Activated T-helper 9 cell treated with anti-CD3 and anti-CD28 coated beads, Interleukin-2, amount 50 U/mL, for 16 hours (primary cell): ENCODE measurements around the gene KCNH2.

Source experiments
- DNase-seq: peaks from one replicate; pipeline ENCODE4 v3.0.0-alpha.2; 2020; ENCODE audit warnings: low read depth

Gene KCNH2

GRCh38 chr7:150959739-150960734 lies 18.1 kb downstream of the KCNH2 start:
- DNase-seq: no peak

- no peak for DNase-seq
Observed at GRCh38 chr7:150959081-150959480, 19.0 kb downstream of the KCNH2 start.

GRCh38 chr7:150958597-150958996 lies 19.5 kb downstream of the KCNH2 start:
- no peak for DNase-seq

GRCh38 chr7:150958062-150958552 lies 20.0 kb downstream of the KCNH2 start:
- no peak for DNase-seq

- DNase-seq: no peak
Observed at GRCh38 chr7:150957133-150958020, 20.7 kb downstream of the KCNH2 start.

- no peak for DNase-seq
Observed at GRCh38 chr7:150956395-150957132, 21.6 kb downstream of the KCNH2 start.

- DNase-seq: no peak
Observed at GRCh38 chr7:150955519-150956394, 22.4 kb downstream of the KCNH2 start.

GRCh38 chr7:150954986-150955518 lies 23.1 kb downstream of the KCNH2 start:
- DNase-seq: no peak

GRCh38 chr7:150954201-150954985 lies 23.7 kb downstream of the KCNH2 start:
- DNase-seq: no peak

GRCh38 chr7:150953061-150953997 lies 24.8 kb downstream of the KCNH2 start:
- no peak for DNase-seq

GRCh38 chr7:150952331-150953050 lies 25.6 kb downstream of the KCNH2 start:
- DNase-seq: no peak

GRCh38 chr7:150951521-150951920 lies 26.6 kb downstream of the KCNH2 start:
- DNase-seq: no peak

- no peak for DNase-seq
Observed at GRCh38 chr7:150951181-150951520, 27.0 kb downstream of the KCNH2 start.

- DNase-seq: no peak
Observed at GRCh38 chr7:150950496-150951180, 27.5 kb downstream of the KCNH2 start.

GRCh38 chr7:150949971-150950491 lies 28.1 kb downstream of the KCNH2 start:
- DNase-seq: no peak

GRCh38 chr7:150949564-150949963 lies 28.6 kb downstream of the KCNH2 start:
- no peak for DNase-seq

- no peak for DNase-seq
Observed at GRCh38 chr7:150948791-150949251, 29.3 kb downstream of the KCNH2 start.
